H1 (cell line): ENCODE results near the gene FOXN3. TPM values are rescaled to one million over a fixed set of nuclear protein-coding genes. Genes with fewer than 3 reads are reported as not detected.

Source experiments
- EGR1 ChIP-seq: IDR thresholded peaks from 2 replicates; pipeline ENCODE4 v1.6.1; 2011; ENCODE audit warnings: low read depth, low read length, borderline replicate concordance
- GABPA ChIP-seq: IDR thresholded peaks from 2 replicates; pipeline ENCODE4 v1.6.1; 2011; ENCODE audit warnings: mild to moderate bottlenecking, low read length, moderate library complexity, borderline replicate concordance; ENCODE audit not compliant: insufficient read depth
- HDAC2 ChIP-seq, 2 experiments: fragments of 300-600 bp in 1 of 2; sonication (generic) in 1 of 2; IDR thresholded peaks; 2 replicates each; pipeline ENCODE4 v1.6.1; 2011 to 2012; ENCODE audit warnings: low read depth in 2 of 2, low read length in 2 of 2, mild to moderate bottlenecking in 2 of 2, moderate library complexity in 2 of 2, borderline replicate concordance in 1 of 2, inconsistent platforms in 1 of 2
- RAD21 ChIP-seq, 2 experiments: IDR thresholded peaks in 1 of 2; conservative IDR thresholded peaks in 1 of 2; 2 replicates each; pipeline ENCODE4 v1.6.1; 2011; ENCODE audit warnings: low read depth in 2 of 2, low read length in 2 of 2, improper control_type of control experiment in 1 of 2, inconsistent platforms in 1 of 2, mild to moderate bottlenecking in 1 of 2, moderate library complexity in 1 of 2
- RFX5 ChIP-seq: IDR thresholded peaks from 2 replicates; pipeline ENCODE4 v1.6.1; 2011; ENCODE audit warnings: low read depth, low read length, improper control_type of control experiment, borderline replicate concordance
- RXRA ChIP-seq: IDR thresholded peaks from 2 replicates; pipeline ENCODE4 v1.6.1; 2011; ENCODE audit warnings: low read depth, mild to moderate bottlenecking, low read length, moderate library complexity; ENCODE audit not compliant: insufficient read depth
- polyA plus RNA-seq, 7 experiments: library from polyadenylated mRNA; depleted of rRNA in 3 of 7; stranded (reverse) in 5 of 7; unstranded in 2 of 7; fragments of >200 nt in 5 of 7; fragments of 200-250 nt in 2 of 7; gene quantifications; 1 replicate in 5 of 7; 2 replicates in 1 of 7; 4 replicates in 1 of 7; pipeline versions ENCODE4 v1.2.1 to v1.2.3, GENCODE V29; 2011 to 2013; ENCODE audit warnings: missing spikeins in 2 of 7, mixed read lengths in 2 of 7
- total RNA-seq: library from RNA; stranded (reverse); fragmentation: NEBNext Ultra II Directional; extraction: Animal tissue kit (Norgen Biotek cat#: 25700); gene quantifications from 2 replicates; pipeline ENCODE4 v1.2.1, GENCODE V29; 2021
- TF ChIP-seq, protein P1 (sequence below), 3 experiments: IDR thresholded peaks; 1 replicate in 2 of 3; 2 replicates in 1 of 3; pipeline versions ENCODE4 v1.5.1 to v1.6.1; 2011; ENCODE audit warnings: low read length in 3 of 3, mild to moderate bottlenecking in 3 of 3, inconsistent platforms in 2 of 3, low read depth in 1 of 3, moderate library complexity in 1 of 3; ENCODE audit not compliant: insufficient read depth in 1 of 3; ENCODE audit errors: control extremely low read depth in 1 of 3

The FOXN3 gene
- total and polyA plus RNA-seq, 2 of the 8 experiments (the other 6 are each of a cell fraction or from before 2014, with no cell fraction given) = 52.6 to 178 TPM

- TF ChIP-seq, protein P1, sequence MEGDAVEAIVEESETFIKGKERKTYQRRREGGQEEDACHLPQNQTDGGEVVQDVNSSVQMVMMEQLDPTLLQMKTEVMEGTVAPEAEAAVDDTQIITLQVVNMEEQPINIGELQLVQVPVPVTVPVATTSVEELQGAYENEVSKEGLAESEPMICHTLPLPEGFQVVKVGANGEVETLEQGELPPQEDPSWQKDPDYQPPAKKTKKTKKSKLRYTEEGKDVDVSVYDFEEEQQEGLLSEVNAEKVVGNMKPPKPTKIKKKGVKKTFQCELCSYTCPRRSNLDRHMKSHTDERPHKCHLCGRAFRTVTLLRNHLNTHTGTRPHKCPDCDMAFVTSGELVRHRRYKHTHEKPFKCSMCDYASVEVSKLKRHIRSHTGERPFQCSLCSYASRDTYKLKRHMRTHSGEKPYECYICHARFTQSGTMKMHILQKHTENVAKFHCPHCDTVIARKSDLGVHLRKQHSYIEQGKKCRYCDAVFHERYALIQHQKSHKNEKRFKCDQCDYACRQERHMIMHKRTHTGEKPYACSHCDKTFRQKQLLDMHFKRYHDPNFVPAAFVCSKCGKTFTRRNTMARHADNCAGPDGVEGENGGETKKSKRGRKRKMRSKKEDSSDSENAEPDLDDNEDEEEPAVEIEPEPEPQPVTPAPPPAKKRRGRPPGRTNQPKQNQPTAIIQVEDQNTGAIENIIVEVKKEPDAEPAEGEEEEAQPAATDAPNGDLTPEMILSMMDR (IDR thresholded peaks at IDR 0.05; ENCODE audit: control extremely low read depth in 1 of 3, insufficient read depth in 1 of 3, low read depth in 1 of 3, low read length in 3 of 3) = no peak
- TF ChIP-seq RXRA = no peak
- TF ChIP-seq RFX5 = no peak
- no peak for TF ChIP-seq GABPA
- no peak for TF ChIP-seq HDAC2 (IDR thresholded peaks at IDR 0.05; ENCODE audit: borderline replicate concordance in 1 of 2, low read depth in 2 of 2, low read length in 2 of 2)
- no peak for TF ChIP-seq RAD21 (IDR thresholded peaks at IDR 0.05 in 1 of 2, conservative IDR thresholded peaks at IDR 0.05 in 1 of 2; ENCODE audit: low read depth in 2 of 2, low read length in 2 of 2)
- no peak for TF ChIP-seq EGR1
- TF ChIP-seq, all 59 proteins: peak for 0
Observed at GRCh38 chr14:89219051-89219450, 198.0 kb downstream of the FOXN3 start (continued).
